ENCODE measurements around the gene LRRC49. TPM values are rescaled to one million over a fixed set of nuclear protein-coding genes. Genes with fewer than 3 reads are reported as not detected.
A peak's percentile ranks its signal among the peaks of the same experiment; 100 is the strongest.

Gene LRRC49
- total RNA-seq, 1 experiment from 2014 or later: 9.2 TPM

DNA sequence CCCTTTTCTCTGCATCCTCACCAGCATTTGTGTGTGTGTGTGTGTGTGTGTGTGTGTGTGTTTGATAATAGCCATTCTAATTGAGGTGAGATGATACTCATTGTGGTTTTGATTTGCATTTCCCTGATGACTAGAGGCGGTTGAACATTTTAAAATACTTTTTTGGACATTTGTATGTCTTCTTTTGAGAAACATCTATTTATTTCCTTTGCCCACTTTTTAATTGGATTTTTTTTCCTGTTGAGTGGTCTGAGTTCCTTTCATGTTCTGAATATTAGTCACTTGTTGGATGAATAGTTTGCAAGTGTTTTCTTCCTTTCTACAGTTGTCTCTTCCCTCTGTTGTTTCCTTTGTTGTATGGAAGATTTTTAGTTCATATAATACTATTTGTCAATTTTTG, 168.4 kb downstream of the LRRC49 start:
- H3K9me3 ChIP-seq (ENCODE audit: low read depth, low read length, poor library complexity, severe bottlenecking): no peaks in the 10 kb centered on the region
- TF ChIP-seq EZH2 (IDR thresholded peaks at IDR 0.05; ENCODE audit: borderline replicate concordance, low read depth, low read length, poor library complexity, severe bottlenecking): no peak
- TF ChIP-seq, protein P1, sequence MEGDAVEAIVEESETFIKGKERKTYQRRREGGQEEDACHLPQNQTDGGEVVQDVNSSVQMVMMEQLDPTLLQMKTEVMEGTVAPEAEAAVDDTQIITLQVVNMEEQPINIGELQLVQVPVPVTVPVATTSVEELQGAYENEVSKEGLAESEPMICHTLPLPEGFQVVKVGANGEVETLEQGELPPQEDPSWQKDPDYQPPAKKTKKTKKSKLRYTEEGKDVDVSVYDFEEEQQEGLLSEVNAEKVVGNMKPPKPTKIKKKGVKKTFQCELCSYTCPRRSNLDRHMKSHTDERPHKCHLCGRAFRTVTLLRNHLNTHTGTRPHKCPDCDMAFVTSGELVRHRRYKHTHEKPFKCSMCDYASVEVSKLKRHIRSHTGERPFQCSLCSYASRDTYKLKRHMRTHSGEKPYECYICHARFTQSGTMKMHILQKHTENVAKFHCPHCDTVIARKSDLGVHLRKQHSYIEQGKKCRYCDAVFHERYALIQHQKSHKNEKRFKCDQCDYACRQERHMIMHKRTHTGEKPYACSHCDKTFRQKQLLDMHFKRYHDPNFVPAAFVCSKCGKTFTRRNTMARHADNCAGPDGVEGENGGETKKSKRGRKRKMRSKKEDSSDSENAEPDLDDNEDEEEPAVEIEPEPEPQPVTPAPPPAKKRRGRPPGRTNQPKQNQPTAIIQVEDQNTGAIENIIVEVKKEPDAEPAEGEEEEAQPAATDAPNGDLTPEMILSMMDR (conservative IDR thresholded peaks at IDR 0.05; ENCODE audit: low read depth, low read length): no peak
- H3K4me1 ChIP-seq (ENCODE audit: insufficient read depth, low read length, poor library complexity, severe bottlenecking): no peaks in the 10 kb centered on the region
- no TSS peak for BruUV-seq (replicated peaks)
- no peaks in the 10 kb centered on the region for H3K27me3 ChIP-seq (replicated peaks; ENCODE audit: insufficient read depth, low read depth, low read length, poor library complexity)
- intact Hi-C loops (cut with micrococcal nuclease; ENCODE audit: unreplicated experiment): no loop called here
- no peaks in the 10 kb centered on the region for H3K36me3 ChIP-seq (ENCODE audit: insufficient read depth, low read length, poor library complexity, severe bottlenecking)
- ChIA-PET POLR2A (ENCODE audit: low non-redundant PET) (no interaction called here), CTCF (interaction anchor here (0.7 kb wide), 1 partner anchor 87 kb away, joined by 3 read pairs; no protein-coding TSS in a partner anchor)
- no peak overlapping the region for H3K27ac ChIP-seq (ENCODE audit: low read depth, low read length, poor library complexity, severe bottlenecking)
- no peak for DNase-seq (ENCODE audit: low spot score)
- no peak overlapping the region for H3K4me3 ChIP-seq (ENCODE audit: low read depth, low read length, poor library complexity, severe bottlenecking)

DNA sequence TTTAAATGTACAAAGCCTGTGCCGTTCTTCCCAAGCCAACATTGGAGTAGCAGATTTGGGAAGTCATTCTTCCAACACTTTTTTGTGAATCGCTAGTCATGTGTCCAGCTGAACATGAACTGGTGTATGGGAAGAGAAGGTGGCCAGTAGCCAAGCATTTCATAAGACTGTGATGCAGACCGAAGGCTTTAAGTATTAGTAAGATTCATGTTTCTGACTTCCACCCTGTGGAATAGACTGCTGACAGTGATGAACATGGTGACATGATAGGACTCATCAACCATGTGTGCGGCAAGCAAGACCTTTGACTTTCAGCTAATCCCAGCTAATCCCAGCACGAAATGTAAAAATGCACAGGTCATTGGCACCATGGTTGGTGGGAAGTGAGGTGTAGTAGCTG, 174.4 kb downstream of the LRRC49 start:
- Histone ChIP-seq H3K27ac (ENCODE audit: low read depth, low read length, poor library complexity, severe bottlenecking) (no peak overlapping the region), H3K9me3 (ENCODE audit: low read depth, low read length, poor library complexity, severe bottlenecking) (no peaks in the 10 kb centered on the region), H3K36me3 (ENCODE audit: insufficient read depth, low read length, poor library complexity, severe bottlenecking) (no peaks in the 10 kb centered on the region), H3K4me3 (ENCODE audit: low read depth, low read length, poor library complexity, severe bottlenecking) (no peak overlapping the region), H3K27me3 (replicated peaks; ENCODE audit: insufficient read depth, low read depth, low read length, poor library complexity) (no peaks in the 10 kb centered on the region), H3K4me1 (ENCODE audit: insufficient read depth, low read length, poor library complexity, severe bottlenecking) (no peaks in the 10 kb centered on the region)
- ChIA-PET CTCF (no interaction called here), POLR2A (ENCODE audit: low non-redundant PET) (no interaction called here)
- no peak for DNase-seq (ENCODE audit: low spot score)
- intact Hi-C loops (cut with micrococcal nuclease; ENCODE audit: unreplicated experiment): no loop called here
- TF ChIP-seq, protein P1 (conservative IDR thresholded peaks at IDR 0.05; ENCODE audit: low read depth, low read length): no peak
- TF ChIP-seq EZH2 (IDR thresholded peaks at IDR 0.05; ENCODE audit: borderline replicate concordance, low read depth, low read length, poor library complexity, severe bottlenecking): no peak
- no TSS peak for BruUV-seq (replicated peaks)

DNA sequence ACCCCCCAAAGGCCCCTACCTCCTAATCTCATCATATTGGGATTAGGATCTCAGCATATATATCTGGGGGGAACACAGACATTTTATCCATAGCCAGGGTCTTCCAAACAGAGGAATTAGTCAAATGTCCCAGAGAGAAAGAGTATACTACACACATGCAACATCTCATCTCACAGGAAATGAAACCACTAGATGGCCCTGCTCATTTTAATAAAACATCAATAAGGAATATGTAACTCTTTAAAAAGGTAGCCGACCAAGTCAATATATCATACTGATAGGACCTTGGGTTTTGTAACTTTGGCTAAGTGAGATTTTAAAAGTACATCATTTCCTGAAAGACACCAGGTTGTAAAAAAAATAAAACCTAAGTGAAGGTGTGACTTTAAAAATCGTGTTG, 177.1 kb downstream of the LRRC49 start:
- Histone ChIP-seq H3K27ac (ENCODE audit: low read depth, low read length, poor library complexity, severe bottlenecking) (no peak overlapping the region), H3K4me3 (ENCODE audit: low read depth, low read length, poor library complexity, severe bottlenecking) (no peak overlapping the region), H3K36me3 (ENCODE audit: insufficient read depth, low read length, poor library complexity, severe bottlenecking) (no peaks in the 10 kb centered on the region), H3K9me3 (ENCODE audit: low read depth, low read length, poor library complexity, severe bottlenecking) (no peaks in the 10 kb centered on the region), H3K4me1 (ENCODE audit: insufficient read depth, low read length, poor library complexity, severe bottlenecking) (no peaks in the 10 kb centered on the region), H3K27me3 (replicated peaks; ENCODE audit: insufficient read depth, low read depth, low read length, poor library complexity) (no peaks in the 10 kb centered on the region)
- TF ChIP-seq, protein P1 (conservative IDR thresholded peaks at IDR 0.05; ENCODE audit: low read depth, low read length): peak; percentile 19; the same call in 1 of the 2 replicates
- no peak for TF ChIP-seq EZH2 (IDR thresholded peaks at IDR 0.05; ENCODE audit: borderline replicate concordance, low read depth, low read length, poor library complexity, severe bottlenecking)
- no TSS peak for BruUV-seq (replicated peaks)
- no peak for DNase-seq (ENCODE audit: low spot score)
- intact Hi-C loops (cut with micrococcal nuclease; ENCODE audit: unreplicated experiment): no loop called here
- ChIA-PET POLR2A (ENCODE audit: low non-redundant PET) (no interaction called here), CTCF (no interaction called here)
